Central memory CD8-positive, alpha-beta T cell (primary cell): Measurements from ENCODE around the gene CSTF3.

Source experiments
- ATAC-seq: fragments of 150-1000 bp; cut with Tn5 transposase; replicated peaks from 2 replicates; pipeline ENCODE4 v1.10.0; 2022; ENCODE audit warnings: mild to moderate bottlenecking, moderate FRiP score, moderate number of reproducible peaks; ENCODE audit not compliant: poor library complexity, severe bottlenecking; ENCODE audit errors: extremely low read depth
- DNase-seq, 2 donors: peaks; one replicate each; pipeline ENCODE4 v3.0.0; 2021; ENCODE audit warnings: low spot score in 2 of 2
- H3K27ac Mint-ChIP-seq: one replicate; pipeline ENCODE4 v1.8.0; 2022; ENCODE audit warnings: low read depth, mild to moderate bottlenecking, moderate library complexity, mixed read lengths
- H3K27me3 Mint-ChIP-seq: one replicate; pipeline ENCODE4 v1.8.0; 2022; ENCODE audit warnings: mixed read lengths
- H3K36me3 Mint-ChIP-seq: one replicate; pipeline ENCODE4 v1.8.0; 2022; ENCODE audit warnings: mild to moderate bottlenecking, moderate library complexity, mixed read lengths; ENCODE audit not compliant: insufficient read depth
- H3K4me1 Mint-ChIP-seq: one replicate; pipeline ENCODE4 v1.8.0; 2022; ENCODE audit warnings: mixed read lengths
- H3K4me3 Mint-ChIP-seq: one replicate; pipeline ENCODE4 v1.8.0; 2022; ENCODE audit warnings: mild to moderate bottlenecking, moderate library complexity, mixed read lengths
- H3K9me3 Mint-ChIP-seq: one replicate; pipeline ENCODE4 v1.8.0; 2022; ENCODE audit warnings: mixed read lengths

The CSTF3 gene

DNA sequence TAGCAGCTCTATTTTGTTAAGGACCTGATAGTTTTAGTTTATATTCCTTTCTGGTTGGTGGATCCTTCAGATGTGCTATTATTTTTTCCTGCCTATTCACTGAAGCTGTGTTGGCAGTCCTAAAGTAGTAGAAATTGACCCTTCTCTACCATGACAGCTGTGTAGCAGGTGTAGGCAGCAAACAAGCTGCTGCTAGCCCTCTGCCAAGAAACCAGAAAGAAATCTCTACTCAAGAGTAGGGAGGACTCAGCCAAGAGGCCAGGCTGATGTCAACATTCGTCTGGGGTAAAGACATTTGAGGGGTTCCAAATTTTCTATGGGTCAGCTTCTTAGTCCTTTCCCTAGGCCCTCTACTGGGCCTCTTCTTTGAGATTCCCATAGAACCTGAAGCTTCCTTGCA, 51.2 kb downstream of the CSTF3 start:
- ATAC-seq, result no peak
- Mint-ChIP-seq H3K4me3 (no peak overlapping the region), H3K4me1 (no peaks in the 10 kb centered on the region), H3K27me3 (no peaks in the 10 kb centered on the region), H3K27ac (no peak overlapping the region), H3K36me3 (no peaks in the 10 kb centered on the region), H3K9me3 (no peaks in the 10 kb centered on the region)
- DNase-seq, result no peak

DNA sequence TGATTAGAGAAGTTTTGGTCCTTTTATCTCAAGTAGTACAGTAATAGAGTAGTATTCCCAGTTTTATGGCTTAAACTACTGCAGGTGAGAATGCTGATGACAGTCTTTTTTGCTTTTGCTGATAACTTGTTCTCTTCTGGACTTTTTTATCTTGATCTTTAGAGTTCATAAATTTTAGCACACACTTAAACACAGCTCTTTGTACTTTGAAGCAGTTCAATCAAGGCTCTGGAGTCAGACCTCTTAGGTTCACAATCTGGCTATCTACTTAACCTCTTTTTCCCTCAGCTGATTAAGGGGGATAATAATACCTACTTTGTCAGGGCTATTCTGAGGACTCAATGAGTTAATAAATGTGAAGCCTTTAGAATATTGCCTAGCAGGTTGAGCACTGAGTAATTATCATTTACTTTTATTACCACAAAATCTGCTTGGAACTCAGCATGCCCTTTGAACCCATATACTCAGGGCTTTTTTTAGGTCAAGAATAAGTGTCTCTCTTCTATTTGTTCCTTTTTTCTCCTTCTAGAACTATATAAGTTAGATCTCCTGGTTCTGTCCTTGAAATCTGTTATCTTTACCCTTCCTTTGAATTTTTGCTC, 51.9 kb downstream of the CSTF3 start:
- Mint-ChIP-seq H3K4me1 (no peaks in the 10 kb centered on the region), H3K27ac (no peak overlapping the region), H3K4me3 (no peak overlapping the region), H3K27me3 (no peaks in the 10 kb centered on the region), H3K9me3 (no peaks in the 10 kb centered on the region), H3K36me3 (peaks cover 3% of the 10 kb centered on the region)
- DNase-seq (no peak), ATAC-seq (no peak)

DNA sequence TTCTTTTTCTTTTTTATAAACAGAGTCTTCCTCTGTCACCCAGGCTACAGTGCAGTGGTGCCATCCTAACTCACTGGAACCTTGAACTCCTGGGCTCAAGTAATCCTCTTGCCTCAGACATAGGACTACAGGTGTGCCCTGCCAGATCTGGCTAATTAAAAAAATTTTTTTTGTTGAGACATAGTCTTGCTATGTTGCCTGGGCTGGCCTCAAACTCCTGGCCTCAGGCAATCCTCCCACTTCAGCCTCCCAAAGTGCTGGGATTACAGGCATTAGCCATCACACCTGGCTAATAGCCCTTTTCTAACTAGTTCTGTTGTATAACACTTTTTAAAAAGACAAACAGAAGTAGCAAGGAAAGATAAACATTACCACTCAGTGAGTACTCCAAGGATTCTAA, 57.4 kb downstream of the CSTF3 start:
- H3K4me1 Mint-ChIP-seq, result no peaks in the 10 kb centered on the region
- no peaks in the 10 kb centered on the region for H3K9me3 Mint-ChIP-seq
- ATAC-seq, result no peak
- no peak for DNase-seq
- H3K27ac Mint-ChIP-seq, result no peak overlapping the region
- H3K36me3 Mint-ChIP-seq, result peaks cover 35% of the 10 kb centered on the region
- no peak overlapping the region for H3K4me3 Mint-ChIP-seq
- H3K27me3 Mint-ChIP-seq, result no peaks in the 10 kb centered on the region

- Mint-ChIP-seq H3K9me3 (no peaks in the 10 kb centered on the region), H3K4me3 (no peak overlapping the region), H3K36me3 (peaks cover 36% of the 10 kb centered on the region), H3K27ac (no peak overlapping the region), H3K4me1 (no peaks in the 10 kb centered on the region), H3K27me3 (no peaks in the 10 kb centered on the region)
- DNase-seq (no peak), ATAC-seq (no peak)
Measured at GRCh38 chr11:33094157-33094556, 67.1 kb downstream of the CSTF3 start.

- H3K4me1 Mint-ChIP-seq, result no peaks in the 10 kb centered on the region
- no peak for DNase-seq
- peaks cover 18% of the 10 kb centered on the region for H3K36me3 Mint-ChIP-seq
- no peak overlapping the region for H3K27ac Mint-ChIP-seq
- no peaks in the 10 kb centered on the region for H3K27me3 Mint-ChIP-seq
- H3K9me3 Mint-ChIP-seq, result no peaks in the 10 kb centered on the region
- no peak for ATAC-seq
- H3K4me3 Mint-ChIP-seq, result no peak overlapping the region
Measured at GRCh38 chr11:33089776-33090175, 71.5 kb downstream of the CSTF3 start.

- Mint-ChIP-seq H3K4me1 (no peaks in the 10 kb centered on the region), H3K4me3 (no peak overlapping the region), H3K36me3 (peaks cover 29% of the 10 kb centered on the region), H3K9me3 (no peaks in the 10 kb centered on the region), H3K27ac (no peak overlapping the region), H3K27me3 (no peaks in the 10 kb centered on the region)
- ATAC-seq, result no peak
- DNase-seq, result no peak
Measured at GRCh38 chr11:33086017-33086416, 75.3 kb downstream of the CSTF3 start.

- H3K27me3 Mint-ChIP-seq, result no peaks in the 10 kb centered on the region
- H3K36me3 Mint-ChIP-seq, result peaks cover 33% of the 10 kb centered on the region
- ATAC-seq, result no peak
- no peaks in the 10 kb centered on the region for H3K4me1 Mint-ChIP-seq
- no peaks in the 10 kb centered on the region for H3K9me3 Mint-ChIP-seq
- no peak overlapping the region for H3K27ac Mint-ChIP-seq
- DNase-seq, result no peak
- no peak overlapping the region for H3K4me3 Mint-ChIP-seq
Measured at GRCh38 chr11:33083918-33084317, 77.4 kb downstream of the CSTF3 start.

DNA sequence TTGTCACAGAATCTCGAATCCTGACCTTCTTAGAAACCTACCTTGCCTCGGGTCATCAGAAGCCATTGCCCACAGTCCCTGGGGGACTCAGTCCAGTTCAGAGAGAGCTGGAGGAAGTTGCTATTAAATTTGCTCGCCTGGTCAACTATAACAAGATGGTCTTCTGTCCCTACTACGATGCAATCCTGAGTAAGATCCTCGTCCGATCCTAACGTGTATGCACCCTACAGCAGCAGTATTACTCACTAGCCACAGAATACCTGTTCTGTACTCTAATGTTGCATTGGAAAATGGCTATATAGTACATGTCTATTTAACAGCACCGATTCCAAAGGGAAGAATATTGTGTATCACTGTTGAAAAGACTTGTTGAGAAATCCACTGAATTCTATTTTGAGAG, 88.8 kb downstream of the CSTF3 start:
- H3K9me3 Mint-ChIP-seq, result no peaks in the 10 kb centered on the region
- H3K36me3 Mint-ChIP-seq, result peaks cover 49% of the 10 kb centered on the region
- no peaks in the 10 kb centered on the region for H3K27me3 Mint-ChIP-seq
- no peak overlapping the region for H3K27ac Mint-ChIP-seq
- no peak overlapping the region for H3K4me3 Mint-ChIP-seq
- H3K4me1 Mint-ChIP-seq, result no peaks in the 10 kb centered on the region
- DNase-seq, result no peak
- no peak for ATAC-seq

DNA sequence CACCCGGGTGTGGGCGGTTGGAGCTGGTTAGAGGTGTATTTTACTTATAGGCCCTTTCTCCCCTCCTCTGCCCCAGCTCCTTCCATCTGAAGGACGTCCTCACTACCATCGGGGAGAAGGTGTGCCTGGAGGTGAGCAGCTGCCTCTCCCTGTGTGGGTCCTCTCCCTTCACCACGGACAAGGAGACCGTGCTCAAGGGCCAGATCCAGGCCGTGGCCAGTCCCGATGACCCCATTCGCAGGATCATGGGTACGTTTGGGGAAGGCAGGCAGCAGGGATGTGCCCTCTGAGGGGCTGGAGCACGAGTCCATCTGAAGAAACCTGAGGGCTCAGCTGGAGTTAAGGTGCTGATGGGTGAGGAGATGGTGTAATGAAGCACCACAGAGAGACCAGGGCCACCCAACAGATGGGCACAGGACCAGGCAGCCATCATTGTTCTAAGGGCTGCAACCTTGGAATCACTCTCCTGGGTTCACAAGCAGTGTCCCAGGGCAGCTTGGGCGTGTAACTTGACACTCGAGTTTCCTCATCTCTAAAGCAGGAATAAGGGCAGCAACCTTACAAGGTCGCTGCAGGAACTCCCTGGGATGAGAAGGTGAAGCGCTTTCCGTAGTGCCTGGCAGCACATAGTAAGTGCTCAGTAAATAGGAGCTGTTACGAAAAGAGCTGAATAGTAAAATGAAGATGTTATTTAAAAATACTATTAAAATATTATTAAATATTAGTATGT, 92.5 kb downstream of the CSTF3 start:
- no peak overlapping the region for H3K27ac Mint-ChIP-seq
- no peak for ATAC-seq
- no peak for DNase-seq
- H3K27me3 Mint-ChIP-seq, result no peaks in the 10 kb centered on the region
- peaks cover 18% of the 10 kb centered on the region for H3K4me1 Mint-ChIP-seq
- H3K4me3 Mint-ChIP-seq, result no peak overlapping the region
- peaks cover 45% of the 10 kb centered on the region for H3K36me3 Mint-ChIP-seq
- no peaks in the 10 kb centered on the region for H3K9me3 Mint-ChIP-seq

GRCh38 chr11:33067294-33067693, 94.0 kb downstream of the CSTF3 start:
- peaks cover 39% of the 10 kb centered on the region for H3K36me3 Mint-ChIP-seq
- H3K27ac Mint-ChIP-seq, result no peak overlapping the region
- H3K4me3 Mint-ChIP-seq, result no peak overlapping the region
- H3K27me3 Mint-ChIP-seq, result no peaks in the 10 kb centered on the region
- ATAC-seq (no peak), DNase-seq (no peak)
- no peaks in the 10 kb centered on the region for H3K9me3 Mint-ChIP-seq
- peaks cover 26% of the 10 kb centered on the region for H3K4me1 Mint-ChIP-seq

DNA sequence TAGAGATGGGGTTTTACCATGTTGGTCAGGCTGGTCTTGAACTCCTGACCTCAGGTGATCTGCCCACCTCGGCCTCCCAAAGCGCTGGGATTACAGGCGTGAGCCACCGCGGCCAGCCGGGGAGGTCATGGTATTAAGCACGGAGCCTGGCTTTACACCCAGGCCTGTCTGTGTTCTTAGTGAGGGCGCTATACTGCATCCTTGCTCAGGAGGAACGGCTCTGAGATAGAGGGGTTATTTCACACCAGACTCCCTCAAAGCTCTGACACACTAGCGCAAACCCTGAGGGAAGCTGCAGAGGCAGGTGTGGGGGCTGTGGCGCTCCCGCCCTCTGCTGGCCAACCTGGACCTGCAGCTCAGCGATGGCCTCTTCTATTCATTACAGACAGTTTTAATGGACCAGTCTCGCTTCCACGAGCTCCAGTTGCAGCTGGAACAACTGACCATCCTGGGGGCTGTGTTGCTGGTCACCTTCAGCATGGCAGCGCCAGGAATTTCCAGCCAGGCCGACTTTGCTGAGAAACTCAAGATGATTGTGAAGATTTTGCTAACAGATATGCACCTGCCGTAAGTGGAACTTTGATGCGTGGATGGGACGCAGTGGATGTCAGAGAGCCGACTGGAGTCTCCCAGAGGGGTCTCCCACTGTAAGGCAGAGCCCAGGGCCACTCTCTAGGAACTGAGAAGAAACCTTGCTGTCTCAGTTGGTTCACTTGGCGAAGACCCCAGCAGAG, 95.7 kb downstream of the CSTF3 start:
- no peak overlapping the region for H3K27ac Mint-ChIP-seq
- peaks cover 26% of the 10 kb centered on the region for H3K4me1 Mint-ChIP-seq
- no peak overlapping the region for H3K4me3 Mint-ChIP-seq
- H3K9me3 Mint-ChIP-seq, result no peaks in the 10 kb centered on the region
- ATAC-seq, result peak; percentile 85
- peaks cover 35% of the 10 kb centered on the region for H3K36me3 Mint-ChIP-seq
- peak; percentile 53 for DNase-seq
- H3K27me3 Mint-ChIP-seq, result no peaks in the 10 kb centered on the region

DNA sequence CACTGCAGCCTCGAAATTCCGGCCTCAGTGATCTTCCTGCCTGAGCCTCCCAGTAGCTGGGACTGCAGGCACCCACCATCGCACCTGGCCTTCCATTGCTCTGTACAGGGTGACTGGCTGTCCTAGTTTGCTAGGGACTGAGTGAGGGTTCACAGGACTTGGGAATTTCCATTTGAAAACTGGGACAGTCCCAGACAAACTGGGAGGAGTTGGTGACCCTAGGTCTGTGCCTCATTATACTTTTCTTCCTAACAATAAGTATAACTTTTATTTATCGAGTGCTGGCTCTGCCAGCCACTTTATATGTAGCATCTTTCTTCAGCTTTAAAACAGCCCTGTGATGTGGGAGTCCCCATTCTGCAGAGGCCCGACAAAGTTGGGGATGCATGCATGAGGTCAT, 96.4 kb downstream of the CSTF3 start:
- no peaks in the 10 kb centered on the region for H3K9me3 Mint-ChIP-seq
- peaks cover 30% of the 10 kb centered on the region for H3K36me3 Mint-ChIP-seq
- H3K4me3 Mint-ChIP-seq, result peak overlapping the region; percentile 4
- DNase-seq, result no peak
- no peak for ATAC-seq
- no peaks in the 10 kb centered on the region for H3K27me3 Mint-ChIP-seq
- H3K4me1 Mint-ChIP-seq, result peaks cover 26% of the 10 kb centered on the region
- H3K27ac Mint-ChIP-seq, result peak overlapping the region; percentile 78
